Fibroblast of skin of left biceps (primary cell): ENCODE measurements around the gene VEGFA.
A peak's percentile ranks its signal among the peaks of the same experiment; 100 is the strongest.

Experiments
- DNase-seq, 2 experiments: peaks; one replicate each; pipeline ENCODE4 v3.0.0-alpha.2; 2013; ENCODE audit warnings: low read depth in 2 of 2

The VEGFA gene

GRCh38 chr6:43785220-43785752 is 15.3 kb downstream of the VEGFA start:
- DNase-seq, result no peak

DNA sequence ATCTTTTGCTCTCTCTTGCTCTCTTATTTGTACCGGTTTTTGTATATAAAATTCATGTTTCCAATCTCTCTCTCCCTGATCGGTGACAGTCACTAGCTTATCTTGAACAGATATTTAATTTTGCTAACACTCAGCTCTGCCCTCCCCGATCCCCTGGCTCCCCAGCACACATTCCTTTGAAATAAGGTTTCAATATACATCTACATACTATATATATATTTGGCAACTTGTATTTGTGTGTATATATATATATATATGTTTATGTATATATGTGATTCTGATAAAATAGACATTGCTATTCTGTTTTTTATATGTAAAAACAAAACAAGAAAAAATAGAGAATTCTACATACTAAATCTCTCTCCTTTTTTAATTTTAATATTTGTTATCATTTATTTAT is 15.9 kb downstream of the VEGFA start:
- DNase-seq, result no peak

DNA sequence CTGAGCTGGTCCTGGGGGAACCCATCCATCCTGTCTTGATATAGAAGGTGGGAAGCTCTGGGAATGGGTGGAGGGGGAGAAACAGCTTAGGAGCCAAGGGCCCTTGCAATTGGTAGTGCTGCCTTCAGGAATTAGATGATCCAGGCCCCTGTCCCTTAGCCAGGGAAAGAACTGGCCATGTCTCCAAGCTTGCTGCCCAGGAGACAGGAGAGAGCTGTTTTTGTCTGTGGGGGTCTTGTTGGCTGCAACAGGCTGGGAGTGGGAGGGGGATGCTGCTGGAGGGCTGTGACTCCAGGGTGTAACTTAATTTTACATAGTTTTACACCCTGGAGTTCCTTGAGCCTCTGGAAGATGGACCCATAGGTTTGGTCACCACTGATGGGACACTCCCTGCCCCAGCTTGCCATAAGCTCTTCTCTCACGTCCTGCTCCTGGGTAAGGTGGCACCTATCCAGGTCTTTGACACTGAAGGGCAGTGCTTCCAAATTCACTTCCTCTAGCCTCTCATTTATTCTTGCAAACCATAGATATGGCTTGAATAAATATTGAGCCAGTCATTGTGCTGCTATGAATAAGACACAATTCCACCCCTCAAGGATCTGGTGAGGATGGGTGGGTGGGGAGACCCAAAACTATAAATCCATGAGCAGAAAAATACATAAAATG is 16.8 kb downstream of the VEGFA start:
- DNase-seq, result no peak

- DNase-seq, result no peak
Measured at GRCh38 chr6:43788301-43788700, 18.3 kb downstream of the VEGFA start.

GRCh38 chr6:43789447-43789846 is 19.4 kb downstream of the VEGFA start:
- DNase-seq, result no peak

DNA sequence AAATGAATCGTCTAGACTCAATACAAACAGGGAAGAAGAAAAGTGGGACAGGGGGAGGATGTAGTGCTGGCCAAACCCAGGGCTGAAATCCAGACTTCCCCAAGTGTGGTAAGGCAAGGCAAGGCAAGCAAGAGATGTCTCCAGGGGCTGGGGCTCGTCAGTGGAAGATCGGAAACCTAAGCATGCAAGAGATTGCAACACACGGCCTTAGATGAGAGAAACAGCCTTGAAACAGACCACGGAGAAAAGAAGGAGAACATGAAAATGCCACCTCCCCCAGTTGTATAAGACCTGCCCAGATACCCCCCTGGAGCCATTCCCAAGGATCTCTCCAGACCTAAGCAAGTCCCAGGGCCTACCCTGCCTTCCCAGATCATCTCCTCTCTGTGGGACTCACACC is 20.0 kb downstream of the VEGFA start:
- peak; percentile 55 to 56 for DNase-seq

DNA sequence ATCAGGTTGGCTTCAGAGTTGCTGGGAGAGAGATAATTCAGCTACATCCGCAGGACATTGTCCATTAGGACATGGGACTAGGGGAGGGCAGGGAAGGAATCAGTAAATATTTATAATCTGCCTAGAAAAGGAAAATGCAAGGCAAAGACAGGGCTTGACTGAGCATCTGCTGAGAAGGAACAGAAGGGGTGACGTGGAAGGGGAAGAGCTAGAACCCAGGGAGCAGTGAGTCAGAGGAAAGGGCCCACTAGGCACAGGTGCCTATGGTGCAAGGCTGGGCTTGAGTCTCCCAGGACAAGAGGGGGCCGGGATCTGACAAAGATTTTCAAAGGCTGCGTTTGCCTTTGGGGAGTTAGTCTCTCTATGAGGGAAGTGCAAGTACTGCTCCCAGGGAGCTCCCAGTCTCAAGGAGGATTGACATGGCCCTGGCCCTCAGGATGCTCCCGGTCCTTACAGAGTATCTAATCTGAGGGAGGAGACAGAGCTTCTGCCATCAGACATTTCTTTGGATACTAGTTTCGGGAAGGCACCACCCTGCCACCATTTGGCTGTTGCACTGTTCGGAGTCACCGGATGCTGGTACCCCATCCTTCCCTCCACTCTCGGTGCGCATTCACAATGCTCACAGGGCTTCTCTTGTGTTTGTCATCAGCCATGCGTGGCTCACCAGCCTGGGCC is 21.9 kb downstream of the VEGFA start:
- no peak for DNase-seq

GRCh38 chr6:43793154-43793874 is 23.3 kb downstream of the VEGFA start:
- DNase-seq, result no peak

- DNase-seq, result no peak
Measured at GRCh38 chr6:43793875-43794242, 23.8 kb downstream of the VEGFA start.

DNA sequence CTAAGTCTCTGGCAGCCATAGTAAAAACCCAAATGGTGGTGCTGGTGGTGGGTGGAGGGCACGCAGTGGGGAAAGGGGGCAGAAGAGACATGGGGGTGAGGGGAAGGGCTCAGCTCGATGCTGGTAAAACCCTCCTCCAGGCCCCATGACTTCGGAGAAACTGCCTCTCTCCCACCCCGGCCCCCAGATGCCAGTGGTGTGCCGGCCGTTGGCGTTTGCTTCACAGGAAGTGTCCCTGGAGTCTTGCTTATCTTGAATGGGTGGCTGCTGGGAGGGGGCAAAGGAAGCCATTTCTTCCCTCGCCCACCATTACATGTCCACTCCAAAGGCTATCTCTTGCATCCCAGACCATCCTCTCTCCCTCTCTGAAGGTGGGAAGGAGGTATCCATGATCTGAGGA is 25.4 kb downstream of the VEGFA start:
- no peak for DNase-seq

DNA sequence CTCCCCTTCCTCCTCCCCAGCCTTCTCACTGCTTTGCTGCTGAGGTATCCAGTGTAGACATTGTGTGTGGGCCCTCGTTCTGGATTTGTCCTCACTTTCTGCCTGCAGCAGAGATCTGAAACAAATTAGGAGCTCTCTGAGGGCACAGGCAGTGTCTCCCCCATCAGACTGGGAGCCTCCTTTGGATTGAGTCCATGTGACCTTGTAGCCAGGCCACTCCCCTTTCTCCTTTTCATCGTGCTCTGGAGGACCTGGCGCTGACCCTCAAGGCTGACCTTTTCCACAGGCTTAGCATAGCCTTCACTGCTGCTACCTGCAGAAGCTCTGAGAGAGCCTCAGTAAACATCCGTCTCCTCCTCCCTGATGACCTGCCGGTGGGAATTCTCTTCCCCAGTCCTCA is 26.2 kb downstream of the VEGFA start:
- no peak for DNase-seq

GRCh38 chr6:43796903-43797890 is 27.2 kb downstream of the VEGFA start:
- DNase-seq, result no peak

DNA sequence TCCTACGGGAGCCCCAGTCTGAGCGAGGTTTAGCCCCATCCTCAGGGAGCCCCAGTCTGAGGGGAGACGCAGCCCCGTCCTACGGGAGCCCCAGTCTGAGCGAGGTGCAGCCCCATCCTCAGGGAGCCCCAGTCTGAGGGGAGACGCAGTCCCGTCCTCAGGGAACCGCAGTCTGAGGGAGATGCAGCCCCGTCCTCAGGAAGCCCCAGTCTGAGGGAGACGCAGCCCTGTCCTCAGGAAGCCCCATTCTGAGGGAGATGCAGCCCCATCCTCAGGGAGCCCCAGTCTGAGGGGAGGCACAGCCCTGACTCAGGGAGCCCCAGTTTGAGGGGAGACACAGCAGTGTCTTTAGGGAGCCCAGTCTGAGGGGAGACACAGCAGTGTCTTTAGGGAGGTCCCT is 27.9 kb downstream of the VEGFA start:
- no peak for DNase-seq

GRCh38 chr6:43798688-43799444 is 28.9 kb downstream of the VEGFA start:
- DNase-seq, result no peak

DNA sequence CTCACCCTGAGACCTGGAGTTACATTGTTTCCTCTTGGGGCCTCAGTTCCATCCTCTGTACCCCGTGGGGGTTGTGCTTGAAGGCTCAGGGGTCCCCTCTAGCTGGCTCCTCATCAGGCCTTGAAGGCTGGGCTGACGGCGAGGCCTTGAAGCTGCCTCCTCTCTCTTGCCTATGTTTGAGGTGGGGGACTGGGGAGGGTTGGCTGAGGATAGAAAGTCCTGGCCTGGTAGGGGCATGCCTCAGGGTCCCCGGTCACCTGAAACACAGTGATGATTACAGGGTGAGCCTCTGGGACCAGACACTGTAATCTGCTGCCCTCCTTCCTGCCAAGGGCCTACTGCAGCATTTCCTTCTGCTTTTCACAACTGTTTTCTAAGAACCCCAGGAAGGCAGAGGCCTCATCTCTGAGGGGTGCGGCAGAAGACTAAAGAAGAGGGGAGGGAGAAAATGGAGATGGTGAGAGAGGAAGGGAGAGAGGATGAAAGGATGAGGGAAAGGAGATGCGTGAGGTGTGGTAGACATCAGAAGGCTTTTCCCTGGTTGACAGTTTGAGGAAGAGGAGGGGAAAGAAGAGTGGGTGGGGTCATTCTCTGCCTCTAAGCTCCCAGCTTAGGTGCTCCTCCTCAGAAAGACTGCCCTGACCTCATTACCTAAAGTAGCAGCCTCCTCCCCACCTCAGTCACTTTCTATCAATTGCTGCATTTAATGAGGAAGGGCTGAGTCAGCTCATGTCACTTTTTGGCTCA is 29.7 kb downstream of the VEGFA start:
- DNase-seq, result no peak

- DNase-seq, result no peak
Measured at GRCh38 chr6:43800298-43800623, 30.2 kb downstream of the VEGFA start.

GRCh38 chr6:43800746-43801494 is 30.9 kb downstream of the VEGFA start:
- no peak for DNase-seq

GRCh38 chr6:43801495-43802181 is 31.6 kb downstream of the VEGFA start:
- DNase-seq, result no peak
